ENCODE results near the gene VTN. TPM values are rescaled to one million over a fixed set of nuclear protein-coding genes. Genes with fewer than 3 reads are reported as not detected.
A peak's percentile ranks its signal among the peaks of the same experiment; 100 is the strongest.

The VTN gene, protein sequence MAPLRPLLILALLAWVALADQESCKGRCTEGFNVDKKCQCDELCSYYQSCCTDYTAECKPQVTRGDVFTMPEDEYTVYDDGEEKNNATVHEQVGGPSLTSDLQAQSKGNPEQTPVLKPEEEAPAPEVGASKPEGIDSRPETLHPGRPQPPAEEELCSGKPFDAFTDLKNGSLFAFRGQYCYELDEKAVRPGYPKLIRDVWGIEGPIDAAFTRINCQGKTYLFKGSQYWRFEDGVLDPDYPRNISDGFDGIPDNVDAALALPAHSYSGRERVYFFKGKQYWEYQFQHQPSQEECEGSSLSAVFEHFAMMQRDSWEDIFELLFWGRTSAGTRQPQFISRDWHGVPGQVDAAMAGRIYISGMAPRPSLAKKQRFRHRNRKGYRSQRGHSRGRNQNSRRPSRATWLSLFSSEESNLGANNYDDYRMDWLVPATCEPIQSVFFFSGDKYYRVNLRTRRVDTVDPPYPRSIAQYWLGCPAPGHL
- total RNA-seq: 1.3 TPM
- long read RNA-seq, partial matches to known transcripts: 0 of 1 reads
- long read RNA-seq, other reads (novel, unspliced or antisense): 0 of 1 reads

DNA sequence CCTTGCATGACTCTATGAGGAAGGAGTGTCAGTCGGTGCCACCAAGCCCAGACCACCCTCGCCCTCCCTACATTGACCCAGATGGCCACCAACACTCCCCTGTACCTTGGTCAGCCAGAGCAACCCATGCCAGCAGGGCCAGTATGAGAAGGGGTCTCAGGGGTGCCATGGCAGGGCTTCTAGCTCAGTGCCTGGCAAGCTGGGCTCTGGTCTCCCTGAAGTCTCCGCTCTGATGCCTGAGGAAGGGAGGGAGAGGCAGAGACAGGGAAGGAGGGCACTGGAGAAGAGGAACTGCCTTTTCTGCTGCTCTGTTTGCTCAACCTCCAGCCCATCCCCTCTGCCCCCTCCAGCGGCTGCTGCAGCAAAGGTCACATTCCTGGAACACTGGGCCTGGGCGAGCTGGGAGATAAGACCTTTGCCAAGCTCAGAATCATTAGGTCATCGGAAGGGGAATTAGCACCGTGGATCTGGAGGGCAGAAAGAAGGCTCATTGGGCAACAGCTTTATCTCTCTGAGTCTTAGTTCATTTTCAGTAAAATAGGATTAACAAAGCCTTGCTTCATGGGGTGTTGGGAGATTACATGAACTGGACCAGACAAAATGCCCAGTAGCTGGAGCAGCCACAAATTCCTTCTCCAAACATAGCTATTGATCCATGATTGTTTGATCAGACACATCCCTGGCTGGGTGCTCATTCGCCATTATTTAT lies at the start of gene VTN:
Gene VTN (minus strand): TSS at position 273 of the 709 bp plus-strand sequence. CDS start 104 bp downstream, at position 169.
- DNase-seq (peak; percentile 71), ATAC-seq (peak; percentile 58)
- TF ChIP-seq, protein P1, sequence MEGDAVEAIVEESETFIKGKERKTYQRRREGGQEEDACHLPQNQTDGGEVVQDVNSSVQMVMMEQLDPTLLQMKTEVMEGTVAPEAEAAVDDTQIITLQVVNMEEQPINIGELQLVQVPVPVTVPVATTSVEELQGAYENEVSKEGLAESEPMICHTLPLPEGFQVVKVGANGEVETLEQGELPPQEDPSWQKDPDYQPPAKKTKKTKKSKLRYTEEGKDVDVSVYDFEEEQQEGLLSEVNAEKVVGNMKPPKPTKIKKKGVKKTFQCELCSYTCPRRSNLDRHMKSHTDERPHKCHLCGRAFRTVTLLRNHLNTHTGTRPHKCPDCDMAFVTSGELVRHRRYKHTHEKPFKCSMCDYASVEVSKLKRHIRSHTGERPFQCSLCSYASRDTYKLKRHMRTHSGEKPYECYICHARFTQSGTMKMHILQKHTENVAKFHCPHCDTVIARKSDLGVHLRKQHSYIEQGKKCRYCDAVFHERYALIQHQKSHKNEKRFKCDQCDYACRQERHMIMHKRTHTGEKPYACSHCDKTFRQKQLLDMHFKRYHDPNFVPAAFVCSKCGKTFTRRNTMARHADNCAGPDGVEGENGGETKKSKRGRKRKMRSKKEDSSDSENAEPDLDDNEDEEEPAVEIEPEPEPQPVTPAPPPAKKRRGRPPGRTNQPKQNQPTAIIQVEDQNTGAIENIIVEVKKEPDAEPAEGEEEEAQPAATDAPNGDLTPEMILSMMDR (IDR thresholded peaks at IDR 0.05): no peak
- no peaks in the 10 kb centered on the region for H3K9me3 ChIP-seq
- no peaks in the 10 kb centered on the region for H3K36me3 ChIP-seq
- intact Hi-C loops (cut with DNase I): loop anchor here (10.0 kb wide), 1 partner anchor 65 kb away; no protein-coding TSS in a partner anchor
- peak within 1 kb of the TSS; percentile 58 for H3K4me3 ChIP-seq
- peak within 1 kb of the TSS; percentile 42 for H3K27ac ChIP-seq
- H3K27me3 ChIP-seq: no peaks in the 10 kb centered on the region
- H3K4me1 ChIP-seq: peaks cover 28% of the 10 kb centered on the region

- no peak overlapping the region for H3K27ac ChIP-seq
- ATAC-seq: peak; percentile 95
- no peak for DNase-seq
- no peaks in the 10 kb centered on the region for H3K4me1 ChIP-seq
- TF ChIP-seq, protein P1 (IDR thresholded peaks at IDR 0.05): peak; percentile 76
- no peaks in the 10 kb centered on the region for H3K9me3 ChIP-seq
- intact Hi-C loops (cut with DNase I): no loop called here
- no peaks in the 10 kb centered on the region for H3K27me3 ChIP-seq
- H3K36me3 ChIP-seq: no peaks in the 10 kb centered on the region
- H3K4me3 ChIP-seq: no peak overlapping the region
Observed at GRCh38 chr17:28416703-28417311, 46.7 kb upstream of the VTN start.

GRCh38 chr17:28415886-28416285 lies 45.8 kb upstream of the VTN start:
- no peak overlapping the region for H3K4me3 ChIP-seq
- no peaks in the 10 kb centered on the region for H3K36me3 ChIP-seq
- no peak overlapping the region for H3K27ac ChIP-seq
- DNase-seq: no peak
- intact Hi-C loops (cut with DNase I): no loop called here
- no peak for ATAC-seq
- TF ChIP-seq, protein P1 (IDR thresholded peaks at IDR 0.05): no peak
- H3K4me1 ChIP-seq: no peaks in the 10 kb centered on the region
- no peaks in the 10 kb centered on the region for H3K27me3 ChIP-seq
- H3K9me3 ChIP-seq: no peaks in the 10 kb centered on the region

DNA sequence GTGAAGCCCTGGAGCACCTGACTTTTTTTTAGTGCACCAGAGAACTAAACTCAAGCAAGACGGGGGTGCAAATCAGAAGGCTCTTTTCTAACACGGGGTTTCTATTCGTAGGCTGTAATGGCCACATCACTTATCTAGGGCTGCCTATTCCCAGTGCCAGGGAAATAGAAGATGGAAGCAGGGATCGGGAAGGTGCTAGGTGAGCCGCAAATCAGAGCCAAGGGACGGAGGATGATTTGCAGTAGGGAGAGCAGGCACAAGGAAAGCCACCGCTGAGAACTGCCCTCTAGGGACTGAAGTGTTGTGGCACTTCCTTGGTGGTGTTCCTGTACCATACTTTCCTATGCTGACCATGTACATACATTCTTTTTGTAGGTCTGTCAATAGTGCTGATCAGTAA lies 43.7 kb upstream of the VTN start:
- DNase-seq: no peak
- H3K9me3 ChIP-seq: no peaks in the 10 kb centered on the region
- TF ChIP-seq, protein P1 (IDR thresholded peaks at IDR 0.05): no peak
- no peak overlapping the region for H3K4me3 ChIP-seq
- intact Hi-C loops (cut with DNase I): no loop called here
- H3K27me3 ChIP-seq: no peaks in the 10 kb centered on the region
- ATAC-seq: no peak
- H3K36me3 ChIP-seq: no peaks in the 10 kb centered on the region
- H3K4me1 ChIP-seq: no peaks in the 10 kb centered on the region
- H3K27ac ChIP-seq: no peak overlapping the region

DNA sequence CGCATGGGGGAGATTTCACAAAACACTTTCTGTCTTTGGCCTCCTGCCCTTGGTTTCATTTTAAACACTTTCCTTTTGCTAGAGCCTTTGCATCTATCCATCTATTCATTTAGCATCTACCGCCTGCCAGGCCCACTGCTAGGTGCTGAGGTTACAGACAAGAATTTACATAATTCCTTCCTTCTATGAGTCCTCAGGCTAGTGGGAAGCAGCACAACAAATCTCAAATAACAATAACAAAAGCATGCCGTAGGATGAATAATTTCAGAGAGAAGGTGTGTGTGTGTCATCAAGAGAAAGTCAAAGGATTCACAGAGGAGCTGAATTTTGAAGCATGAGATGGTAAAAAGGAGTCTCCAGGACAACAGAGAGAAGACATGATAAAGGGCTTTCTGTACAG lies 42.0 kb upstream of the VTN start:
- no peak for ATAC-seq
- no peaks in the 10 kb centered on the region for H3K27me3 ChIP-seq
- DNase-seq: no peak
- no peak overlapping the region for H3K4me3 ChIP-seq
- no peaks in the 10 kb centered on the region for H3K4me1 ChIP-seq
- H3K27ac ChIP-seq: no peak overlapping the region
- H3K9me3 ChIP-seq: no peaks in the 10 kb centered on the region
- H3K36me3 ChIP-seq: no peaks in the 10 kb centered on the region
- TF ChIP-seq, protein P1 (IDR thresholded peaks at IDR 0.05): no peak
- intact Hi-C loops (cut with DNase I): no loop called here

All from upper lobe of right lung (tissue), 1 donor.